MM.1S (cell line): ENCODE measurements around the gene MCM7.
A peak's percentile ranks its signal among the peaks of the same experiment; 100 is the strongest.

ENCODE experiments used
- DNase-seq: peaks from one replicate; pipeline ENCODE4 v3.0.0-alpha.2; 2015
- H2AFZ ChIP-seq: fragments of 300-600 bp; sonication (generic); 2 replicates; pipeline ENCODE4 v1.6.0; 2016; ENCODE audit warnings: antibody characterized with exemption, low read length
- H3F3A ChIP-seq: fragments of 300-600 bp; sonication (generic); 2 replicates; pipeline ENCODE4 v1.6.1; 2016; ENCODE audit warnings: mild to moderate bottlenecking, antibody characterized with exemption, low read length, moderate library complexity, mixed read lengths; ENCODE audit not compliant: insufficient read depth
- H3K27ac ChIP-seq: fragments of 300-600 bp; sonication (generic); 2 replicates; pipeline ENCODE4 v1.5.1; 2016; ENCODE audit warnings: mild to moderate bottlenecking, low read length
- H3K27me3 ChIP-seq: fragments of 300-600 bp; sonication (generic); replicated peaks from 2 replicates; pipeline ENCODE4 v1.6.0; 2016; ENCODE audit warnings: low read length; ENCODE audit not compliant: insufficient read depth
- H3K36me3 ChIP-seq: fragments of 300-600 bp; sonication (generic); replicated peaks from 2 replicates; pipeline ENCODE4 v1.6.1; 2016; ENCODE audit warnings: mild to moderate bottlenecking, low read length, mixed read lengths; ENCODE audit not compliant: insufficient read depth
- H3K4me1 ChIP-seq: fragments of 300-600 bp; sonication (generic); 2 replicates; pipeline ENCODE4 v1.6.1; 2016; ENCODE audit warnings: low read length, mixed read lengths
- H3K4me2 ChIP-seq: fragments of 300-600 bp; sonication (generic); 2 replicates; pipeline ENCODE4 v1.6.0; 2016; ENCODE audit warnings: low read depth, low read length
- H3K4me3 ChIP-seq: fragments of 300-600 bp; sonication (generic); 2 replicates; pipeline ENCODE4 v1.5.1; 2016; ENCODE audit warnings: low read length, mixed read lengths
- H3K79me2 ChIP-seq: fragments of 300-600 bp; sonication (generic); 2 replicates; pipeline ENCODE4 v1.6.1; 2016; ENCODE audit warnings: mixed run types, low read length, mixed read lengths
- H3K9ac ChIP-seq: fragments of 300-600 bp; sonication (generic); 2 replicates; pipeline ENCODE4 v1.6.1; 2016; ENCODE audit warnings: low read length, mixed read lengths
- H3K9me2 ChIP-seq: fragments of 300-600 bp; sonication (generic); replicated peaks from 2 replicates; pipeline ENCODE4 v1.6.1; 2016; ENCODE audit warnings: mild to moderate bottlenecking, low read length, mixed read lengths; ENCODE audit not compliant: insufficient read depth
- H3K9me3 ChIP-seq: fragments of 300-600 bp; sonication (generic); replicated peaks from 2 replicates; pipeline ENCODE4 v1.6.1; 2016; ENCODE audit warnings: mild to moderate bottlenecking, low read length, mixed read lengths; ENCODE audit not compliant: insufficient read depth
- H4K20me1 ChIP-seq: fragments of 300-600 bp; sonication (generic); 2 replicates; pipeline ENCODE4 v1.6.1; 2016; ENCODE audit warnings: mild to moderate bottlenecking, low read length, moderate library complexity, mixed read lengths; ENCODE audit not compliant: insufficient read depth
- CTCF ChIP-seq: fragments of 300-600 bp; sonication (generic); IDR thresholded peaks from 2 replicates; pipeline ENCODE4 v1.5.1; 2016; ENCODE audit warnings: antibody characterized with exemption, low read length, mixed read lengths
- EZH2 ChIP-seq: fragments of 300-600 bp; sonication (generic); optimal IDR thresholded peaks from 2 replicates; pipeline ENCODE3; 2017; ENCODE audit warnings: low read depth, mild to moderate bottlenecking, antibody characterized with exemption, low read length, mixed read lengths
- EZH2phosphoT487 ChIP-seq: fragments of 300-600 bp; sonication (generic); IDR thresholded peaks from 2 replicates; pipeline ENCODE4 v1.6.1; 2018; ENCODE audit warnings: antibody characterized with exemption, low read length

Gene MCM7

GRCh38 chr7:100127866-100128636 lies 26.9 kb upstream of the MCM7 start:
- Histone ChIP-seq H3K4me1 (peaks cover 15% of the 10 kb centered on the region), H4K20me1 (no peaks in the 10 kb centered on the region), H3K9ac (peak overlapping the region; percentile 86), H3K4me2 (peak overlapping the region; percentile 99), H3K27ac (no peak overlapping the region), H2AFZ (peak overlapping the region; percentile 90), H3K4me3 (peak overlapping the region; percentile 78), H3K27me3 (no peaks in the 10 kb centered on the region), H3F3A (peaks cover 20% of the 10 kb centered on the region), H3K9me2 (no peaks in the 10 kb centered on the region), H3K36me3 (no peaks in the 10 kb centered on the region), H3K79me2 (peaks cover 7% of the 10 kb centered on the region; the same call in 1 of the 2 replicates), H3K9me3 (no peaks in the 10 kb centered on the region)
- no peak for TF ChIP-seq CTCF
- TF ChIP-seq EZH2phosphoT487 = no peak
- TF ChIP-seq EZH2 = no peak
- DNase-seq = peak; percentile 14

GRCh38 chr7:100126931-100127865 lies 26.0 kb upstream of the MCM7 start, which contains the start of gene MBLAC1:
MBLAC1 (plus strand) TSS chr7:100126967; CDS start chr7:100127396, 429 bp downstream.
- Histone ChIP-seq H3K9me2 (no peaks in the 10 kb centered on the region), H3K79me2 (peaks cover 7% of the 10 kb centered on the region; the same call in 1 of the 2 replicates), H3K27me3 (no peaks in the 10 kb centered on the region), H3K9me3 (no peaks in the 10 kb centered on the region), H3K4me2 (peak within 1 kb of the TSS; percentile 99), H3F3A (peaks cover 20% of the 10 kb centered on the region), H3K9ac (peak within 1 kb of the TSS; percentile 86), H3K4me1 (peaks cover 15% of the 10 kb centered on the region), H3K27ac (peak within 1 kb of the TSS; percentile 95), H2AFZ (peak within 1 kb of the TSS; percentile 90), H3K36me3 (no peaks in the 10 kb centered on the region), H3K4me3 (peak within 1 kb of the TSS; percentile 78), H4K20me1 (no peaks in the 10 kb centered on the region)
- TF ChIP-seq EZH2 (no peak), CTCF (no peak), EZH2phosphoT487 (no peak)
- peak; percentile 89 for DNase-seq

- H2AFZ ChIP-seq = peak overlapping the region; percentile 90
- H3K36me3 ChIP-seq = no peaks in the 10 kb centered on the region
- no peaks in the 10 kb centered on the region for H4K20me1 ChIP-seq
- peaks cover 7% of the 10 kb centered on the region; the same call in 1 of the 2 replicates for H3K79me2 ChIP-seq
- no peaks in the 10 kb centered on the region for H3K9me3 ChIP-seq
- no peak for TF ChIP-seq CTCF
- TF ChIP-seq EZH2 = no peak
- no peak for TF ChIP-seq EZH2phosphoT487
- no peak for DNase-seq
- peak overlapping the region; percentile 95 for H3K27ac ChIP-seq
- H3K27me3 ChIP-seq = no peaks in the 10 kb centered on the region
- peak overlapping the region; percentile 86 for H3K9ac ChIP-seq
- H3K9me2 ChIP-seq = no peaks in the 10 kb centered on the region
- peaks cover 20% of the 10 kb centered on the region for H3F3A ChIP-seq
- peak overlapping the region; percentile 99 for H3K4me2 ChIP-seq
- H3K4me3 ChIP-seq = peak overlapping the region; percentile 78
- peaks cover 15% of the 10 kb centered on the region for H3K4me1 ChIP-seq
Measured at GRCh38 chr7:100126239-100126930, 25.2 kb upstream of the MCM7 start.
